Measurements from ENCODE around the gene MLST8.
"Not testable (repeated sequence)": the region's sequence is repeated elsewhere in the genome, so short reads cannot be mapped to it uniquely, and the experiment has no call there.

Gene MLST8

DNA sequence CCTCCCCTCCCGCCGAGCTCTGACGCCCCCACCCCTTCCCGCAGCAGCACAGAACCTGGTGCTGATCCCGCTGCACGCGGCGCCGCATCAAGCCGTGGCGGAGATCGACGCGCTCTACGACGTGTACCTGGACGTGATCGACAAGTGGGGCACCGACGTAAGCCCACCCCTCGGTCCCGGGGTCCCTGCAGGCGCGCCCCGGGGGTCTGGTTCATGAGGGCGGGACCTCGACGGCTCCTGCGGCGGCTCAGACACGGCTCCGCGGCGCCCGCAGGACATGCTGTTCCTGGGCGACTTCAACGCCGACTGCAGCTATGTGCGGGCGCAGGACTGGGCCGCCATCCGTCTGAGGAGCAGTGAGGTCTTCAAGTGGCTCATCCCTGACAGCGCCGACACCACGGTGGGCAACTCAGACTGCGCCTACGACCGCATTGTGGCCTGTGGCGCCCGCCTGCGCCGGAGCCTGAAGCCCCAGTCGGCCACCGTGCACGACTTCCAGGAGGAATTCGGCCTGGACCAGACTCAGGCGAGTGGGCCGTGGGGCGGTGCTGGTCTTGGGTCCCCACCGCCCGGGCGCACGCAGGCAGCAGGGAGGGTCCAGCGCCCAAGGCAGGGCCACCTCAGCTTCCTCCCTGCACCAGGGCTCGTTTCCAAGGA lies 32.4 kb downstream of the MLST8 start:
- no peak overlapping the region for H3K27ac Mint-ChIP-seq
- peaks cover 5% of the 10 kb centered on the region for H3K36me3 Mint-ChIP-seq
- no peaks in the 10 kb centered on the region for H3K27me3 Mint-ChIP-seq
- H3K4me3 Mint-ChIP-seq = no peak overlapping the region
- no peaks in the 10 kb centered on the region for H3K4me1 Mint-ChIP-seq
- H3K9me3 Mint-ChIP-seq = no peaks in the 10 kb centered on the region

DNA sequence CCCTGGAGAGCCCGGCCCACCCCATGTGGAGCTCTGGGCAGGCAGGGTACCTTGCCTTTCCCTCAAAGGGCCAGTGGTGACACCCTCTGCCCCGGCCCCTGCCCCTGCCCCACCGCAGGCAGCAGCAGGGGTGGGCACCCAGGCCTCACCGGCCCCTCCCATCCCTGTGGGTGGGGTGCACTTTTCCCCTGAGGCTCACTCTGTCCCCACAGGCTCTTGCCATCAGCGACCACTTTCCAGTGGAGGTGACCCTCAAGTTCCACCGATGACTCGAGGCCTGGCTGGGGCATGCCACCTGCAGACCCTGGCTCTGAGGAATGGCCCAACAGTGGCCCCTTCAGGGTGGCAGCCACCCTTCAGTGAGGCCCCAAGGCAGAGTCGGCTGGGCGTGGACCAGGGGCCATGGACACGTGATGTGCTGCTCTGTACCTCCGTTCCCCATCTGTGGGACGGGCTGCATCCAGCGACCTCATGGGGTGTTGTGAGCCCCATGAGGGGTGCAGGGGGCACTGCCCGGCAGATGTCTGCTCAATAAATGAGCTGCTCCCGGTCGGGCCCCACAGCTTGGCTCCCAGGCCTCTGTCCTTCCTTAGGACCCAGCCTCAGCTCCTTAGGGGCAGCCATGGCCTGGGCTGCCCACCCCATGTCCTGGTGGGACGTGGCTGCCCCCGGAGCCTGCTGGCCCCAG lies 33.0 kb downstream of the MLST8 start:
- Mint-ChIP-seq H3K4me1 (no peaks in the 10 kb centered on the region), H3K27ac (no peak overlapping the region), H3K9me3 (no peaks in the 10 kb centered on the region), H3K27me3 (no peaks in the 10 kb centered on the region), H3K36me3 (peaks cover 5% of the 10 kb centered on the region), H3K4me3 (no peak overlapping the region)

DNA sequence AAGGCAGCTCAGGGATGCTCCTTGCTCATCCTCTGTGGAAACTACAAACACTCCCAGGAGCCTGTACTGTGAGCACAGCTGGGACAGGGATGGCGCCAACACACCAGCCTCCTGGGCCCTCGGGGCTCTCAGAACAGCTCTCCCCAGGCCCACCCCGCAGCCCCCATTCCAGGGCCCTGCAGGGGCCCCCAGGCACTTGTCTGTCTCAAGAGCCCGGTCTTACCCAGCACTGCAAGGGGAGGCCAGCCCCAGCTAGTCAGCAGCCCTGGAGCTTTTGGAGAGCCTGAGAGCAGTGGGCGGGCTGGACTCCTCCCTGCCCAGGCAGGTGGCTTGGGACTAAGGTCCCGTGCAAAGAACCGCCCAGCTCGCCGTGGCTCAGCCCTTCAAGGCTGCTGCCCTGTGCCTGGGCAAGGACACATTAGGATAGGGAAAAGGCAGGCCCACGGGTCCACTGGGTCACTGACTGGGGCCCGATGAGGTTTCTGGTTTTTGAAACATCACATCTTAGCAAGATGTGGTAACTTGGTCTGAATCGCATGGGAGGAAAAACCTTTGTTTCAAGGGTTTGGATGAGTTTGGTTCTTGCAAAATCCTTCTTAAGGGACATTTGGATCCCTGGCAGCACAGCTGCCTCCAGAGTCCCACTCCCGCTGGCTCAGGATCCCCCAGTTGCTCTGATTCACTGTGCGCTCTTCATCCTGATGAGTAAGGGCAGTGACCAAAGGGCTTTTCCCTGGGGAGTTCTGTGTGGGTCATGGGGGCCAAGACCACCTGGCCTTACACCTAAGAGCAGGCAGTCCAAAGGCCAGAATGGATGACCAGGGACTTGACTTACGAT lies 33.8 kb downstream of the MLST8 start:
- no peak overlapping the region for H3K27ac Mint-ChIP-seq
- H3K4me3 Mint-ChIP-seq = no peak overlapping the region
- H3K4me1 Mint-ChIP-seq = no peaks in the 10 kb centered on the region
- H3K27me3 Mint-ChIP-seq = no peaks in the 10 kb centered on the region
- no peaks in the 10 kb centered on the region for H3K9me3 Mint-ChIP-seq
- H3K36me3 Mint-ChIP-seq = peaks cover 2% of the 10 kb centered on the region

DNA sequence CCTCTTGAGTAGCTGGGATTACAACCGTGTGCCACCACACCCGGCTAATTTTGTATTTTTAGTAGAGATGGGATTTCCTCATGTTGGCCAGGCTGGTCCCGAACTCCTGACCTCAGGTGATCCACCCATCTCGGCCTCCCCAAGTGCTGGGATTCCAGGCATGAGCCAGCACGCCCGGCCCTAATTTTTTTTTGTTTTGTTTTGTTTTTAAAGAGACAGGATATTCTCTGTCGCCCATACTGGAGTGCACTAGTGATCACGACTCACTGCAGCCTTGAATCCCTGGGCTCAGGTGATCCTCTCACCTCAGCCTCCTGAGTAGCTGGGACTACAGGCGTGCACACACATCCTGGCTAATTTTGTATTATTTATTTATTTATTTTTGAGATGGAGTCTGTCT lies 35.1 kb downstream of the MLST8 start:
- not testable (repeated sequence) for H3K4me3 Mint-ChIP-seq, H3K27me3 Mint-ChIP-seq, H3K4me1 Mint-ChIP-seq, H3K36me3 Mint-ChIP-seq, H3K9me3 Mint-ChIP-seq, H3K27ac Mint-ChIP-seq

DNA sequence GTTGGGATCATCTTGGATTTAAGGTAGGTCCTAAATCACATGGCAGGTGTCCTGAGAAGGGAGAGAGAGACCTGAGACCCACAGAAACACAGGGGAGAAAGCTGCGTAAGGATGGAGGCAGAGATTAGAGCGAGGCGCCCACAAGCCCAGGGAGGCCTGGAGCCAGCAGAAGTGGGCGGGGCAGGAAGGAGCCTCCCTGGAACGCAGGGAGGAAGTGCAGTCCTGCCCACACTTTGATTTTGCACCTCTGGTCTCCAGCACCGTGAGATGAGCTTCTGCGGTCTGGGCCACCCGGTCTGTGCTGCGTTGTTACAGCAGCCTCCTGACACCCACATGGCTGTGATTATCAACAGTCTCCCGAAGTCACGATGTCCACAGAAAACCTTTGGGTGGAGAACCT lies 37.3 kb downstream of the MLST8 start:
- Mint-ChIP-seq H3K27me3 (no peaks in the 10 kb centered on the region), H3K9me3 (no peaks in the 10 kb centered on the region), H3K36me3 (peaks cover 2% of the 10 kb centered on the region), H3K27ac (no peak overlapping the region), H3K4me3 (no peak overlapping the region), H3K4me1 (no peaks in the 10 kb centered on the region)

DNA sequence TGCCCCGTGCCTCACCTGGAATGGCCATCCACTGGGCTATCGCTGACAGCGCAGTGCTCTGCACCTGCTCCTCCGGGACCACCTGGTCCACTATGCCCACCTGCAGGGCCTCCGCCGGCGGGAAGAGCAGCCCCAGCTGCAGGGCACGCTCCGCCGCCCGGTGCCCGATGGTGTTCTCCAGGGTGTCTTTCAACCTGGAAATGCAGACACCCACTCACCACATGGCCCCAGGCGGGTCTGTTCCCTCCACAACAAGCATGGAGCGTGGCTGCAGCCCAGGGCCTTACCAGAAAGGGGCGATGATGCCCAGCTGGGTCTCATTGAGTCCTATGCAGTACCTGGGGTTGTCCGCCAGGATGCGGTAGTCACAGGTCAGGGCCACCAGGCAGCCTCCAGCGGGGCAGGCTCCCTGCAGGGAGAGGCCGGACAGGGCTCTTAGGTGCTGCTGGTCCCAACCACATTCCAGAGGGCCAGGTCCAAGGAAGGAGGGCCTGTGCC lies 37.8 kb downstream of the MLST8 start:
- H3K9me3 Mint-ChIP-seq = no peaks in the 10 kb centered on the region
- H3K27me3 Mint-ChIP-seq = no peaks in the 10 kb centered on the region
- peaks cover 2% of the 10 kb centered on the region for H3K36me3 Mint-ChIP-seq
- H3K27ac Mint-ChIP-seq = no peak overlapping the region
- H3K4me3 Mint-ChIP-seq = no peak overlapping the region
- no peaks in the 10 kb centered on the region for H3K4me1 Mint-ChIP-seq

DNA sequence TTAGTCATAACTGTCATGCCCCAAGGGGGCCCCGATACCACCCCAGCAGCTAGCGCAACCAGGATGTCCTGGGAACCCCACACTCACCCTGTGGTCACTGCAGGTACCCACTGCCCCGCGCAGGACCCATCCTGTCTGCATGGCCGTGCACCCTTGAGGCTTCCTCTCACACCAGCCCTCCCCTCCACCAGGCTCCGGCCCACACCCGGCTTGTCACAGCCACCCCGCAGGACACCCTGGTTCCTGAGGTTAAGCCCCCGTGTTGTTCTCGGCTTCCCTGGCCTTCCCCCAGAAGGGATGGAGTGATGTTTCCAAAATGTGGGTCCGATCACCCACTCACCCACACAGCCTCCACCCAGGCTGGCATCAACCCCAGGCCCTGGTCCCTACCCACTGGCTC lies 38.5 kb downstream of the MLST8 start:
- Mint-ChIP-seq H3K27me3 (no peaks in the 10 kb centered on the region), H3K27ac (no peak overlapping the region), H3K4me3 (no peak overlapping the region), H3K36me3 (peaks cover 2% of the 10 kb centered on the region), H3K9me3 (no peaks in the 10 kb centered on the region), H3K4me1 (no peaks in the 10 kb centered on the region)

DNA sequence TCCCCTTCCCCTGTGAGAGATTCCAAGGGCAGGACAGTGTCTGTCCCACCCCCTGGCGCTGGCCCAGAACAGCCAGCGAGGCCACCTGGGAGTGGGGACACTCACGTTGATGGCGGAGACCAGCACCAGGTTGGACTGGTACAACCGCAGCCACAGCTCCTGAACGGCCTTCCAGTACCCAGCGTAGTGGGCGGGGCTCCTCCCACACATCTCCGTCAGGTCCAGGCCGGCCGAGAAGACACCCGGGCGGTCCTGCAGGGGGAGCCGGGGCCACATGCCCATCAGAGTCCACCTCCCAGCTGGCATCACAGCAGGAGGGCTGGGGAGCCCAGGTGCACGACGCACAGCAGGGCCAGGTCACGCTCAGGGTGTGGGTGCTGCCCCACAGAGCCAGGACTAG lies 39.0 kb downstream of the MLST8 start:
- no peak overlapping the region for H3K27ac Mint-ChIP-seq
- H3K36me3 Mint-ChIP-seq = peaks cover 2% of the 10 kb centered on the region
- no peaks in the 10 kb centered on the region for H3K9me3 Mint-ChIP-seq
- no peaks in the 10 kb centered on the region for H3K27me3 Mint-ChIP-seq
- H3K4me1 Mint-ChIP-seq = no peaks in the 10 kb centered on the region
- no peak overlapping the region for H3K4me3 Mint-ChIP-seq

DNA sequence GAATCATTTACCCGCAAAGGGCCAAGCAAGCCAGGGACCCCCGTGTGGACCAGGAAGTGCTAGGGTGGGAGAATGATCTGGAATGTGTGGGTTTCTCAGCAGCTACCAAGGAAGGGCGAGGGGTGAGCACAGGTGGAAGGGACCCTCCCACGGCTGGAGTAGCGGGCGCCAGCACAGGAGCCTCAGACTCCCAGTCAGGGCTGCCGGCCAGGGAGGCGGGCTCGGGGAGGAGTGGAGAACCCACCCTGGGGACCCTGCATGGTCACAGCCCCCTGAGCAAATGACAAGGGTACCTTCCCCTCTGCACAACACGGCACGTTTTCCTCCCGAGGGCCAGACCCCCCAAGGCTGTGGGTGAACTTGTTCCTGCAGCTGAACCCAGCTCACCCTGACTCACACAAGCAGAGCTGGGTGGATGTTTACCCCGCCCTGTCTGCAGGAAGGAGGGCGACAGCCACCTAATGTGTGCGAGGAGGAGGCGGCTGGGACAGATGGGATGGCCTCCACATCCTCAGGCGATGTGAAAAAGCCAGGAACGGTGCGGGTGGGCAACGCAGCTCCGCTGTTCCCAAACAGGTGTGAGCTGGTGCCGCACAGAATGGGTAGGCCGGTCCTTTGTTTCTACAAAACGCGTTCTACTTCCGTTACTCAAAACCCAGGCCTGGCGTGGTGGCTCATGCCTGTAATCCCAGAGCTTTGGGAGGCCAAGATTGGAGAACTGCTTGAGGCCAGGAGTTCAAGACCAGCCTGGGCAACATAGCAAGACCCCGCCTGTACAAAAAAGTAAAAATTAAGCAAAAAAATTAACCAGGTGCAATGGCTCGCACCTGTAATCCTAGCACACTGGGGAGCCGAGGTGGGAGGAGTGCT lies 39.9 kb downstream of the MLST8 start:
- H3K4me3 Mint-ChIP-seq = no peak overlapping the region
- H3K9me3 Mint-ChIP-seq = no peaks in the 10 kb centered on the region
- no peak overlapping the region for H3K27ac Mint-ChIP-seq
- H3K27me3 Mint-ChIP-seq = no peaks in the 10 kb centered on the region
- H3K4me1 Mint-ChIP-seq = no peaks in the 10 kb centered on the region
- H3K36me3 Mint-ChIP-seq = peaks cover 2% of the 10 kb centered on the region

DNA sequence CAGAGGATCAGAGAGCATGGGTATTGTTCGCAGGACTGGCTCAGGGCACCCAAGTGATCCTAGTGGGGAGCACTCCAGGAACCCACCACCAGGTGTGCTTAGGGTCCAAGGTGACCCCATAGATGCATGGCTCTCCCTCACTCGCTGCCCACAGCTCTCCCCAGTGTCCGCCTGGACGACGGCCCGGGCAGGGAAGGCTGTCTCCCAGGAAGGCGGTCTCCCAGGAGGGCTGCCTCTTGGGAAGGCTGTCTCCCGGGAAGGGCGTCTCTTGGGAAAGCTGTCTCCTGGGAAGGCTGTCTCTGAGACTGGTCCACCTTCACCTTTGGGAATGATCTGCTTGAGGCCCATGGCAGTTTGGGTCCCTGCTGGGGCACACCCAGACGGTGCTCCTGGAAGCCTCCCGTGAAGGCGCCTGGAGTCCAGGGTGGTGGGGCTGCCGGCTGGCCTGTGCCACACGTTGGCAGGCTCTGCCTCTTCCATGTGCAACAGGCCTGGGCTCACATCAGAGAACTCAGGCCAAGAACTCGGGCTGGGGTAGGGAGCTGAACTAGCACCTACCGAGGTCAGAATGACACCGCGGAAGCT lies 41.1 kb downstream of the MLST8 start:
- Mint-ChIP-seq H3K36me3 (peaks cover 2% of the 10 kb centered on the region), H3K4me1 (peaks cover 7% of the 10 kb centered on the region), H3K9me3 (no peaks in the 10 kb centered on the region), H3K27me3 (no peaks in the 10 kb centered on the region), H3K27ac (no peak overlapping the region), H3K4me3 (no peak overlapping the region)

DNA sequence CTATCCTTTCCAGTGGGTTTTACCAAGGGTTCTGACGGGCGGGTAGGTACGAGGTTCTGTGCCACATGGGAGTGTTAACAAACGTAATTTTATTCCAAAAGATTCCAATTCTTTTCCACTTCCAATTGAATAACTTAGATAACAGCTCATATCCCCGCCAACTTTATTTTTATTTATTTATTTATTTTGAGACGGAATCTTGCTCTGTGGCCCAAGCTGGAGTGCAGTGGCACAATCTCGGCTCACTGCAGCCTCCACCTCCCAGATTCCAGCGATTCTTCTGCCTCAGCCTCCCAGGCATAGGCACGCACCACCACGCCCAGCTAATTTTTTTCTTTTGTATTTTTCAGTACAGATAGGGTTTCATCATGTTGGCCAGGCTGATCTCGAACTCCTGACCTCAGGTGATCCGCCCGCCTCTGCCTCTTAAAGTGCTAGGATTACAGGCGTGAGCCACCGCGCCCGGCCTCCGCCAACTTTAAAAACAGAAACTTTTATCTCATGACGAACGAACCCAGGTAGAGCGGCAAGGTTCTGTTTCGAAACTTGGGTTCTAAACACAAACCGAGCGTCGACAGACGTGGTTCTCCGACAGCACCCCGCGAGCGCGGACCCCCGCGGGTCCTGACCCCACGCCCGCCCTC lies 45.5 kb downstream of the MLST8 start:
- H3K4me3 Mint-ChIP-seq = peak overlapping the region; percentile 91
- peaks cover 10% of the 10 kb centered on the region for H3K4me1 Mint-ChIP-seq
- H3K9me3 Mint-ChIP-seq = no peaks in the 10 kb centered on the region
- peaks cover 5% of the 10 kb centered on the region for H3K36me3 Mint-ChIP-seq
- H3K27me3 Mint-ChIP-seq = no peaks in the 10 kb centered on the region
- H3K27ac Mint-ChIP-seq = peak overlapping the region; percentile 90

DNA sequence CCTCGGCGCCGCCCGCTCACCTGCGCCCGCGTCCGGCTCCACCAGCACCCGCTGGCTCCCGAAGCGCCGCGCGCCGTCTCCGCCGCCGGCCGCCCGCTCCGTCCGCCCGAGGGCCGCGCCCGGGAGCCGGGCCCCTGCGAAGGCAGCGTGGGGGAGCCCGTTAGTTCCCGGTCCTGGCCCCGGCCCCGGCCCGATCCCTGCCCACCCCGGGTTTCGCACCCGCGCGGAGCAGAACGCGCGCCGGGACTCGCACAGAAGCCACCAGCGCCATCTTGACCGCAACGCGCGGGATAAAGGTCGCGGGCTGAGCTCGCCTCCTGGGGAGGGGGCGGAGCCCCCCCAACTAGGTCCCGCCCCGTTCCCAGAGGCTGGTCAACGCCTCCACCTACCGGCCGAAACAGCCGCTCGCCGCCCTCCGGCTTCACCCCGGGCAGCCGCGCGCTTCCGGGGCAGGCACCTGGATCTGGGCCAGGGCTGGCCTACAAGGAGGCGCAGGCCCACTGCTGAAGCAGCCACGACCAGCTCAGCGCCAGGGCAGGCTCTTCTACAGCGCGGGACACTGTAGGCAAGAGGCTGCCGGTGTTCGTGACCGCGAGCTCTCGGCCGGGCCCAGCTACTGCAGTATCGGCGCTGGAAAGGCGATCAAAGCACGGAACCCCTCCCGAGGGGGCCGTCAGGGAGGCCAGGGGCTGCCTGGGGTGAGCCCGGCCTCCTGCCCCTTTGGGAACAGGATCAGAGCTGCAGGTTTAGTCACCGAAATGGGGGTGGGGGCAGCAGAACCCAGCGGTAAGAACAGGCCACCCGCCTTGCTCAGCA lies 46.2 kb downstream of the MLST8 start, which contains the start of gene ECI1:
TSS of gene ECI1 (minus strand) at position 292 of the 816 bp plus-strand sequence. CDS start at position 271, 21 bp downstream.
- no peaks in the 10 kb centered on the region for H3K27me3 Mint-ChIP-seq
- H3K4me3 Mint-ChIP-seq = peak within 1 kb of the TSS; percentile 91
- peaks cover 7% of the 10 kb centered on the region for H3K36me3 Mint-ChIP-seq
- H3K9me3 Mint-ChIP-seq = no peaks in the 10 kb centered on the region
- H3K4me1 Mint-ChIP-seq = peaks cover 11% of the 10 kb centered on the region
- H3K27ac Mint-ChIP-seq = peak within 1 kb of the TSS; percentile 90

DNA sequence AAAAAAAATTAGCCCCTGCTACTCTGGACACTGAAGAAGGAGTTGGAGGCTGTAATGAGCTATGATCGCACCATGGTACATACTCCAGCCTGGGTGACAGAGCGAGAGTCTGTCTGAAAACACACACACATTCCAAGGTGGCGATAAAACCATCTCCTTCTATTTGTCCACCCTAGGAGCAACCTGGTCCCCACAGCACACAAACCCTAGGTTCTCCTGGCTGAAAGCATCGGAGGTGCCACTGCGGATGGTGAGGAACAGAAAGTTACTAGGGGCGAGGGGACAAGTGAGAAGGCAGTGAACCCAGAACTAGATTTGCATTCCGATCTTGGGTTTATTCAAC lies 47.5 kb downstream of the MLST8 start:
- H3K9me3 Mint-ChIP-seq = no peaks in the 10 kb centered on the region
- peaks cover 10% of the 10 kb centered on the region for H3K36me3 Mint-ChIP-seq
- no peak overlapping the region for H3K4me3 Mint-ChIP-seq
- H3K27ac Mint-ChIP-seq = no peak overlapping the region
- no peaks in the 10 kb centered on the region for H3K27me3 Mint-ChIP-seq
- H3K4me1 Mint-ChIP-seq = peaks cover 13% of the 10 kb centered on the region

DNA sequence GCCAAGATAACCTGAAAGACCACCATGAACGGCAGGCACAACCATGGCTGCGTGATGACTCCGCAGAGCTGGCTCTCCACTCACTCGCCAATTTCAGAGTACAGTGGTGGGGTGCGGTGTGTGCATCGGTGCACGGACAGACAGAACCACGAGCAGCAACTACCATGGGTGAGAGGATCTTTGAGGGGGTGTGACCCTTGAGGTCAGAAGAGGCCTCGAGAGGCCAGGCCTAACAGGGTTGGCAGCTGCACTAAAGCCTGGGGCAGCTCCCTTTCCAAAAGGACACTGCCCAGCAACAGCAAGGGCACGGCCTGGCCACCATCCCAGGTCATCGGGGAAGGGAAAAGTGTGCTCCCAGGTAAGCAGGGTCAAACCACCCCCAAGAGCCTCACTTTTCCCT lies 48.0 kb downstream of the MLST8 start:
- peaks cover 13% of the 10 kb centered on the region for H3K4me1 Mint-ChIP-seq
- H3K27ac Mint-ChIP-seq = peak overlapping the region; percentile 17
- H3K9me3 Mint-ChIP-seq = no peaks in the 10 kb centered on the region
- H3K27me3 Mint-ChIP-seq = no peaks in the 10 kb centered on the region
- no peak overlapping the region for H3K4me3 Mint-ChIP-seq
- H3K36me3 Mint-ChIP-seq = peaks cover 11% of the 10 kb centered on the region

All from activated naive CD4-positive, alpha-beta T cell treated with anti-CD3 and anti-CD28 coated beads, Interleukin-2, amount 50 U/mL, for 24 hours (primary cell).